Fibroblast of upper back skin (primary cell): ENCODE results near the gene OR6C3.
"Not testable (repeated sequence)": the region's sequence is repeated elsewhere in the genome, so short reads cannot be mapped to it uniquely, and the experiment has no call there.

ENCODE experiments used
- DNase-seq: peaks from one replicate; pipeline ENCODE4 v3.0.0-alpha.2; 2013

The OR6C3 gene

GRCh38 chr12:55330446-55330845, at the start of gene OR6C3:
Gene OR6C3 (plus strand): TSS chr12:55330746. CDS start chr12:55331701, 955 bp downstream.
- DNase-seq: no peak

DNA sequence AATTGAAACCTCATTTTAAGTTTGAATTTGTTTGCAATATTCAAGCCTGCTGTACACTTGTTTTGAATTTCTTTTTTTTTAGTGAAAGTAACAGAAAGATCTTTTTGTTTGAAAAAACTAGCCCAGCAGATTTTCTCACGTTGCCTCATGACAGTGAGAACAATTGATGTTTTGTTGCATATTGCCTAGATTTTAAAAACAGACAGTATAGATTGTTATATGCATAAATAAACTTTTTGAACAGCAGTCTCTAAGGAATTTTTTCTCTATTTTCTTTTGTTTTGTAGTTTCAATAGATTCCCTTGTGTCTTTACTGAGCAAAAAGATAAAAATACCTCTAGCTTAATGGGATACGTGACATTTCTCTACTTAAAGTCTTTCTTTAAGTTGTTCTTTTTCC, 49.6 kb upstream of the OR6C3 start:
- no peak for DNase-seq

- DNase-seq: no peak
Observed at GRCh38 chr12:55289999-55290398, 40.5 kb upstream of the OR6C3 start.

DNA sequence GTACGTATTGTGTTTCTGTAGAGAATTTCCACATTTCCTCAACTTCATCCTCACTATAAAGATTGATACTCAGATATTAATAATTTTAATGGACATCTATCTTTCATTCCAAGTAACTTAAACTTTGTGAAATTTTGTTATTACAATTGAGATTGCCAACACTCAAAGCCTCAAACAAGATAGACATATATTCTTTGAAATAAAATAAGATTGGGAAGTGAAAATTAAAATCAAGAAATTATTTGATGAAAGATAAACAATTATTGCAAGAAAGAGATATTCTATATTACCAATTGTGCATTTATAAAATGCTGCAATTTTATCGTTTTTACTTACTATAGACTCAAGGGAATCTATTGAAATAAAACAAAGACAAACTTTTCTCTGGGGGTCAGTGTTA, 34.1 kb upstream of the OR6C3 start, which contains the start of gene OR6C6:
TSS of gene OR6C6 (minus strand) at position 101 of the 400 bp plus-strand sequence. CDS start 1,337 bp downstream, outside the sequence.
- DNase-seq: no peak

GRCh38 chr12:55314043-55314442, 16.5 kb upstream of the OR6C3 start, which contains the start of gene OR6C1:
Gene OR6C1 (plus strand): TSS chr12:55314343. CDS start chr12:55320600, 6,257 bp downstream.
- no peak for DNase-seq

GRCh38 chr12:55320201-55320600, 10.3 kb upstream of the OR6C3 start:
- DNase-seq: no peak

- DNase-seq: not testable (repeated sequence)
Observed at GRCh38 chr12:55325801-55326200, 4.7 kb upstream of the OR6C3 start.

GRCh38 chr12:55336002-55336401, 5.5 kb downstream of the OR6C3 start:
- DNase-seq: no peak

- DNase-seq: not testable (repeated sequence)
Observed at GRCh38 chr12:55355338-55355737, 24.8 kb downstream of the OR6C3 start.

DNA sequence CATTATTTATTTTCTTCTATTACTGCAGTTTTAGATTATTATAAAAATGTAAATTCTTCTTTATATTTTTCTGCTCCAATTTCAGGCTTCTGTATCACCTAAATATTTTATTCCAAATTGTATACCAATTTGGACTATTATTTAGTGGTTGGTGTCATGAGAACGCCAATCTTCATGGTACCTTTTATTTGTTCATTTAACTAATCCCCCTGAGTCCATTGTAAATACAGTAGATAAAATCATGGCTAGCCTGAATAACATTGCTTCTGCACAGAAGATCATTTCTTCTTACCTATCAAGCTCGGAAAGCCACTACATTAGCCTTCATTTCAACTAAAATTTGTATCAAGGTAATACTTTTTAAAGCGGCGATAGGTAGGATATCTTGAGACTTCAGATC, 32.1 kb downstream of the OR6C3 start, which contains the start of gene OR6C75:
TSS of gene OR6C75 (plus strand) at position 301 of the 400 bp plus-strand sequence. CDS start 2,136 bp downstream, outside the sequence.
- DNase-seq: no peak

GRCh38 chr12:55365086-55365485, 34.5 kb downstream of the OR6C3 start:
- no peak for DNase-seq

DNA sequence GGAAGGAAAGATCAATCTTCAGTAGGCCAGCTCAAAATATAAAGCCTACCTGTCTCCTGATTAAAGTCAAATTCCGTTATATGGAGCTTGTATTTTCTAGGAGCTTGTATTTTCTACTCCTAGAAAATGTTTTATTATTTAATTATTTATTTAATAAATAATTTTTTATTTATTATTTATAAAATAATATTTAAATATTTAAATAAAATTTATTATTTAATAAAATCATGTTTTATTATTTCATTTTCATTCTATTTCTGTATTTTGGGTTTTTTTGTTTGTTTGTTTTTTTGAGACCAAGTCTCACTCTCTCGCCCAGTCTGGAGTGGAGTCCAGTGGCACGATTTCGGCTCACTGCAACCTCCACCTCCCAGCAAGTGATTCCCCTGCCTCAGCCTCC, 42.0 kb downstream of the OR6C3 start:
- no peak for DNase-seq
